ENCODE results near the gene DDX3X.
A peak's percentile ranks its signal among the peaks of the same experiment; 100 is the strongest.
"Not testable (repeated sequence)": the region's sequence is repeated elsewhere in the genome, so short reads cannot be mapped to it uniquely, and the experiment has no call there.

DDX3X gene

GRCh38 chrX:41333744-41334362 lies at the start of gene DDX3X:
Gene DDX3X, plus strand, starts transcription at chrX:41334162. Its CDS starts 91 bp downstream, at chrX:41334253.
- peak; percentile 92 for DNase-seq (ENCODE audit: low spot score)

DNA sequence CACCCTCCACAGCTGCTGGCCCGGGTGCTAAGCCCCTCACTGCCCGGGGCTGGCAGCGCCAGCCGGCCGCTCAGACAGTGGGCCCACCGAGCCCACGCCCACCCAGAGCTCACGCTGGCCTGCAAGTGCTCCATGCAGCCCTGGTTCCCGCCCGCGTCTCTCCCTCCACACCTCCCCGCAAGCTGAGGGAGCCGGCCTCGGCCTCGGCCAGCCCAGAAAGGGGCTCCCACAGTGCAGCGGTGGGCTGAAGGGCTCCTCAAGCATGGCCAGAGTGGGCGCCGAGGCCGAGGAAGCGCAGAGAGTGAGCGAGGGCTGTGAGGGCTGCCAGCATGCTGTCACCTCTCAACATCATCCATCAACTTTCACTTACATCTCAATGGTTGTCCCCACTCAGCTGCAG lies 48.0 kb upstream of the DDX3X start:
- not testable (repeated sequence) for DNase-seq (ENCODE audit: low spot score)

- DNase-seq (ENCODE audit: low spot score): no peak
Measured at GRCh38 chrX:41288641-41289040, 45.3 kb upstream of the DDX3X start.

DNA sequence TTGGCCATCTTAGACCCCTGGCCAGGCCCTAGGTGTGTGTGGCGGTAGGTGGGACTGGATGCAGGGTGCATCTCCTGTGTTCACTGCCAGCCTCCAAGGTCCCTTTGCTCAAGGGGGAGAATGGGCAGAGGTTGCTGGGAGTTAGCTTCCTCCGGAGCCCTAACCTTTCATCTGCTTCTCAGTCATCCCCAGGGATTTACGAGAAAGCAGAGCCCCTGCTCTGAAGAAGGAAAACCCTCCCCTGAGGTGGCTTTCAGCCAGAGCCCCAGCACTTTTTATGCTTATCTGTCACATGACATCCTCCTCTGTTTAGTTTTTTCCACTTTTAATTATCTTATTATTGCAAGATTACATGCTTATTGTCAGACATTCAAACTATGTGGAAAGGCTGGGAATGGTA lies 44.9 kb upstream of the DDX3X start:
- DNase-seq (ENCODE audit: low spot score): no peak

- DNase-seq (ENCODE audit: low spot score): no peak
Measured at GRCh38 chrX:41291309-41291708, 42.7 kb upstream of the DDX3X start.

GRCh38 chrX:41293269-41293668 lies 40.7 kb upstream of the DDX3X start:
- no peak for DNase-seq (ENCODE audit: low spot score)

DNA sequence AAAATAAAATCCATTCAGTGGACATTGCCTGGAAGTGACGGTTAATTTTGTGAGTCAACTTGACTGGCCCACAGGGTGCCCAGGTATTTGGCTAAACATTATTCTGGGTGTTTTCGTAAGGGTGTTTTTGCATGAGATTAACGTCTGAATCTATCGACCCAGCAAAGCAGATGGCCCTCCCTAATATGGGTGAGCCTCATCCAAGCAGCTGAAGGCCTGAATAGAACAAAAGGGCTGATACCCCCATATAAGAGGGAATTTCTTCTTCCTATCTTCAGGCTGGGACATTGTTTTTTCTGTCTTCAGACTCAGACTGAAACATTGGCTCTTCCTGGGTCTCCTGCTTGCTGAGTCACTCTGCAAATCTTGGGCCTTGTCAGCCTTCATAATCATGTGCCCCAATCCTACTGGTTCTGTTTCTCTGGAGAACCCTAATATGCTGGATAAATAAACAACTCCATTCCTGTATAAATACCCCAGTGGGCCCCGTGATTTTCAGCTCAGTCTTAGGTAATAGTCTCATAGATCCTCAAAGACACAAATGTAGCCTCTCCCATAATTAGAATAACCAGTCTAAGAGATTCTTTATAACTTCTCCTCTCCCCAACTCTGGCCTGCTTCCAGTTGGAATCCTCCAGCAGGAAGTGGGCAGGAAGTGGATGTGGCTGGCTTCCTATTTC lies 33.1 kb upstream of the DDX3X start:
- no peak for DNase-seq (ENCODE audit: low spot score)

- DNase-seq (ENCODE audit: low spot score): no peak
Measured at GRCh38 chrX:41301438-41301824, 32.5 kb upstream of the DDX3X start.

DNA sequence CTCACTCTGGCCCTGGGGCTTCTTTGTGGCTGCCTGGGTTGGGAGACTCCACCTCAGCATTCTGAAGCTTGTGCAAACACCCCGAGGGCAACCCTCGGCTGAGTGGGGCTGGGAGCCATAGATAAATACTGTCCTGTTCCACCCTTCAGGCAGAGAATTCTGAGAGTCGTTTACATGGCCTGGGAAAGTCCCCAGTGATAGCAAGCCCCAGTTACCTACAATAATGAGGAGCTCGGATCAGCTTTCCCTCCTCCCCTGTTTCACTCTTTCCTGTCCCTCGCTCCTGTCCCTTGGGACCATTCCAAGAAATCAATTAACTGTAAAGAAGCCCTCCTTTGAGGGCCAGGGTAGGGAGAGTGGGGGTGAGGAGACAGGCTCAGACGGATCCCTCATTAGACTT lies 31.6 kb upstream of the DDX3X start:
- DNase-seq (ENCODE audit: low spot score): no peak

DNA sequence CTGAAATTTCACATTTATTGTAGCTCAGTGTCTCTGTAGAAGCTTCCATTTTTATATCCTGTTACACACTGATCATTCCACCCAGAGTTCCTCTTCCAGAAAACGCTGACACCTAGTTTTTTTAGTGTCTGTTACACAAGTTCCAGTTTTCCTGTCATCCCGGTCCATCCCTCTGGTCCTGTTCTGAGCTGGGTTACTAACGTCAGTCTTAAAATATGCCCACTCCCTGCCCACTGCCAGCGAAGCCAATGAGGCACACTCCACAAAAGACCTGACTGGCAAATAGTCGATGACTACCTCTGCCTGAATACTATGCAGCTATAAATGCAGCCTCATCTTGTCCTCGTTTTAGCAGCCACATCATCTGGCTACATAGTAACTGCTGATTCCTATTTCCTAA lies 30.9 kb upstream of the DDX3X start:
- no peak for DNase-seq (ENCODE audit: low spot score)

GRCh38 chrX:41304178-41304577 lies 29.8 kb upstream of the DDX3X start:
- no peak for DNase-seq (ENCODE audit: low spot score)

- peak; percentile 17 for DNase-seq (ENCODE audit: low spot score)
Measured at GRCh38 chrX:41308884-41309647, 24.9 kb upstream of the DDX3X start.

DNA sequence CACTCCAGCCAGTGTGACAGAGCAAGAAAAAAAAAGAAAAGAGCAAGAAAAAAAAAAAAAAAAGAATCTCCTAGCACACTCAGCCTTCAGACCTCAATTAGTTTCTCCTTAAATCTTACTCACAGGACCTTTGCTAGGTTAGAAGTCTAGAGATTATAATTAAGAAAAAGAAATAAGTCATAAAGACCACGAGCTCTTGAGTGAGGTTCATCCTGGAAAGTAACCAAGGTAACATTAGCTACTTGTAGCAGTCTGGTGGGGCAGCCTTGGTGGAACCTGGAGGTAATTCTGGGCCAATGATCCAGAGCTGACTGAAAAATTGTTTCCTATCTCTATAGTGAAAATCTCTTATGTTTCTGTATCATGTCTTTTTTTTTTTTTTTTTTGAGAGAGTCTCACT lies 21.2 kb upstream of the DDX3X start:
- no peak for DNase-seq (ENCODE audit: low spot score)

- DNase-seq (ENCODE audit: low spot score): no peak
Measured at GRCh38 chrX:41313419-41313818, 20.5 kb upstream of the DDX3X start.

- DNase-seq (ENCODE audit: low spot score): no peak
Measured at GRCh38 chrX:41314204-41314603, 19.8 kb upstream of the DDX3X start.

GRCh38 chrX:41314881-41315280 lies 19.1 kb upstream of the DDX3X start:
- DNase-seq (ENCODE audit: low spot score): no peak

- DNase-seq (ENCODE audit: low spot score): not testable (repeated sequence)
Measured at GRCh38 chrX:41316266-41316665, 17.7 kb upstream of the DDX3X start.

DNA sequence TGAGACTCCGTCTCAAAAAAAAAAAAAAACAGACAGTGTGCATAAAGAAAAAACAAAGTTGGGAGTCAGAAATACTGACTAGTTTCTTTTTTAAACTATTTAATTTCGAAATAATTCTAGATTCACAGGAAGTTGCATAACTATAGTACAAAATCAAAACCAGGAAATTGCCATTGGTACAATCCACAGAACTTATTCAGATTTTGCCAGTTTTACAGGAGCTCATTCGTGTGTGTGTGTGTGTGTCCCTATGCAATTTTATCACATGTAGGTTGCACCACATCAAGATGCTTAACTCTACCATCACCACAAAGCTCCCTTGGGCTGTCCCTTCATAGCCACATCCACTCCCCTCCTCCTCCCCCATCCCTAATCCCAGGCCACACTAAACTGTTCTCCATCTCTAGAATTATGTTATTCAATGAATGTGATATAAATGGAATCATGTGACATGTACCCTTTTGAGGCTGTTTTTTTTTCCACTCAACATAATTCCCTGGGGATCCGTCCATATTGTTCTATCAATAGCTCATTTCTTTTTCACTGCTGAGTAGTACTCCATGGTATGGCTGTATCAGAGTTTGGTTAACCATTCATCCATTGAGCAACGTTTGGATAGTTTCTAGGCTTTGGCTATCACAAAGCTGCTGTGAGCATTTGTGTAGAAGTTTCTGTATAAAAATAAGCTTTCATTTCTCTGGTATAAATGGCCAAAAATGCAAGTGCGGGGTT lies 16.3 kb upstream of the DDX3X start:
- no peak for DNase-seq (ENCODE audit: low spot score)

DNA sequence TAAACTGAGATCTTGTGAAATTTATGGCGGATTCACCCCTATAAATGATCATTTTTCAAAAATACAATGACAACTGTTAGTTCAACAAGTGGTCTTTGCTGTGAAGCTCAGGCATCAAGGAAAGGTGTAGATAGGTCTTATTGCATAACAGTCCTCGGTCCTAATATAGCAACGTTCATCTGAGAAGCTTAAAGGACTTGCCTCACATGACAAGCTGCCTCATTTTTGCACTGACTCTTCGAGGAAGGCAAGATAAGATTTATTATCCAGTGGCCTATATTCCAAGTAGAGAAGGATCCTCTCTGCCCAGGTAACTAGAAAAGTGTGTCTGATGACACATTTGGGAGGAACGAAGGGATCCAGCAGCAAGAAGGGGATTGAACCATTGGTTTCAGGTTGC lies 13.6 kb upstream of the DDX3X start:
- DNase-seq (ENCODE audit: low spot score): no peak

DNA sequence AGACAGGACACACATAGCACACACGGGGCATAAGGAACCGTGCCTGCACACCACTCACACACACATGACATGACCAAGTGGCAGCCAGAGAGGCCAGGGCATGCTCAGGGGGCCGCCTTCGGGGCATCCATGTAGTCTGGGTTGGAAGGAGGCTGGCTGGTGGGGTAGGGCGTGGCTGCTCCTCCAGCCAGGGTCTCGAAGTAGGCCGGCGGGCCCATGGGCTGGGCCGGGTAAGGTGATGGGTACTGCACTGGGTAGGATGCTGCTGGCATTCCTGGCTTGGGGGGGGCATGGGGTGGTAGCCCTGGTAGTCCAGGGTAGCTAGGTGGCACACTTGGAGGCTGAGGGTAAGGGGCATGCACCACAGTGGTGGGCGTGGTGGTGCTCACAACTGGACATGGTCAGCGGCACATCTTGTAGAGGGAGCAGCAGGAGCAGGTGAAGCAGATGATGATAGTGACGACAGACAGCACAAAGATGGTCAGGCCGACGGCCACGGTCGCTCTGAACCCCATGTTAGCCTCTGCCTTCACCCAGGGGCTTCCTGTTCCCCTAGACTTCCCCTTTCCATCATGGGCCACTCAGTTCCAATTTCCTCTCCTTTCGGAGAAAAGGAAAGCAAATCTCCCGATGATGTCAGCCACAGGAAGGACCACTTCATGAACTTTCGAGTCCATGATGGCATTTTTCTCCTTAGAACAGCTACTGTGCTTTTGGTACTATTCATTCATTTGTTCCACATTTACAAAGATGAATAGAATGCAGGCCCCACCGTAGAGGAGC lies 10.9 kb upstream of the DDX3X start:
- no peak for DNase-seq (ENCODE audit: low spot score)

DNA sequence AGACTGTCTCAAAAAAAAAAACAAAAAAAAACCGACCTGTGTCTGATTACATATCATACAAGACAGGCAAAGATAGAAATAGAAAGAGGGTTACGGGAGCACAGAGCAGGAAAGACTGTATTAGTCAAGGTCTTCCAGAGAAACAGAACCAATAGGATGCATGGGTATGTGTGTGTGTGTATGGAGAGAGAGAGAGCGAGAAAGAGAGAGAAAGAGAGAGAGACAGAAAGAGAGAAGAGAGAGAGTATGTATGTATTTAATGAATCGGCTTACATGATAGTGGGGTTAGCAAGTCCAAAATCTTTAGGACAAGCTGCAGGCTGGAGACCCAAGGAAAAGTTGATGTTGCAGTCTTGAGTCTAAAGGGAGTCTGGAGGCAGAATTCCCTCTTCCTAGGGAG lies 7.5 kb upstream of the DDX3X start:
- no peak for DNase-seq (ENCODE audit: low spot score)

DNA sequence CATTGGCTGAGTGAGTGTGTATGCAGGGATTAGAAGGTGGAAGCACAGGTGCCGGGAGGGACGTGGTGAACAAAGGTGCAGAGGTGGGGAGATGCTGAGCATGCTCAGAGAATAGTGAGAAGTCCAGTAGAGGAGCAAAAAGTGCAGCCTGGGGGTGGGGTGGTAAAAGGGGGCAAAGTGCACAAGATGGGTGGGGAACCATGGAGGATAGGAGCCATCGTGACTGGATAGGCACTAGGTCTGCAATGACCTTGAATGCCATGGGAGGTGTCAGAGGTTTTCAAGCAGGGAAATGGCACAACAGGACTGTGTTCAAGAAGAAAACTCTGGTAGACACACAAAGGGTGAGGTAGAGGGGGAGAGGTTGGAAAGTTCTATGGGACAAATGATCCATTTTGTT lies 6.6 kb upstream of the DDX3X start:
- no peak for DNase-seq (ENCODE audit: low spot score)
